ENCODE data around the gene HSFX4. TPM values are rescaled to one million over a fixed set of nuclear protein-coding genes. Genes with fewer than 3 reads are reported as not detected.
"Not testable (repeated sequence)": the region's sequence is repeated elsewhere in the genome, so short reads cannot be mapped to it uniquely, and the experiment has no call there.

The HSFX4 gene
- total and polyA plus RNA-seq, 5 donors: not detected

- Histone ChIP-seq H3K9me3 (ENCODE audit: control insufficient read depth, low read length) (no peaks in the 10 kb centered on the region), H3K27ac (ENCODE audit: low read length) (peak within 1 kb of the TSS; percentile 84), H3K4me1 (ENCODE audit: control insufficient read depth, insufficient read depth, low read length) (no peaks in the 10 kb centered on the region), H3K27me3 (ENCODE audit: control insufficient read depth, insufficient read depth) (no peaks in the 10 kb centered on the region), H3K4me3 (ENCODE audit: low read length) (peak within 1 kb of the TSS; percentile 69)
- ATAC-seq (peak; percentile 70 to 72), DNase-seq (peak; percentile 94 to 98 (median 97))
- intact Hi-C loops (cut with DNase I): no loop called here
- WGBS: 1% methylated on average over 39 of the region's 39 CpGs
Measured at GRCh38 chrX:149938427-149938880, 9.1 kb downstream of the HSFX4 start, which contains the start of gene EOLA2. Gene EOLA2 (minus strand): TSS chrX:149938491. CDS start chrX:149933874, 4,617 bp downstream.

- DNase-seq (peak; percentile 96 to 98 (median 98)), ATAC-seq (peak; percentile 30 to 38)
- no peaks in the 10 kb centered on the region for H3K27me3 ChIP-seq (ENCODE audit: control insufficient read depth, insufficient read depth)
- intact Hi-C loops (cut with DNase I): no loop called here
- H3K9me3 ChIP-seq (ENCODE audit: control insufficient read depth, low read length): no peaks in the 10 kb centered on the region
- no peak overlapping the region for H3K27ac ChIP-seq (ENCODE audit: low read length)
- peak overlapping the region; percentile 69 for H3K4me3 ChIP-seq (ENCODE audit: low read length)
- no peaks in the 10 kb centered on the region for H3K4me1 ChIP-seq (ENCODE audit: control insufficient read depth, insufficient read depth, low read length)
- 3% methylated on average over 37 of the region's 50 CpGs for WGBS
Measured at GRCh38 chrX:149938881-149939654, 9.7 kb downstream of the HSFX4 start.

DNA sequence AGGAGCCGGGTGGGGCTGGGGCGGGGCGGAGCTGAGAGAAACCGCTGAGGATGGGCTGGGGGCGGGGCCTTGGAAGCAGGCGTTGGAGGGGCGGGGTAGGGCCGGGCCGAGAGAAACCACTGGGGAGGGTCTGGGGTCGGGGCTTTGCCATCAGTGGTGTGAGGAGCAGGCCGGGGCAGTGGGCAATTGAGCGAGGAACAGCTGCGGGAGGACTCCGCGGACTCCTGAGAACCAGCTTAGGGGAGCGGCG is 10.2 kb downstream of the HSFX4 start:
- Histone ChIP-seq H3K4me3 (ENCODE audit: low read length) (peak overlapping the region; percentile 69), H3K27ac (ENCODE audit: low read length) (peak overlapping the region; percentile 100), H3K4me1 (ENCODE audit: control insufficient read depth, insufficient read depth, low read length) (no peaks in the 10 kb centered on the region), H3K9me3 (ENCODE audit: control insufficient read depth, low read length) (no peaks in the 10 kb centered on the region), H3K27me3 (ENCODE audit: control insufficient read depth, insufficient read depth) (no peaks in the 10 kb centered on the region)
- ATAC-seq (peak; percentile 64 to 67), DNase-seq (no peak)
- intact Hi-C loops (cut with DNase I): no loop called here
- under 1% methylated on average over 17 of the region's 17 CpGs for WGBS

GRCh38 chrX:149939905-149940673 is 10.7 kb downstream of the HSFX4 start:
- H3K27me3 ChIP-seq (ENCODE audit: control insufficient read depth, insufficient read depth): no peaks in the 10 kb centered on the region
- ATAC-seq: peak; percentile 79 to 83
- no peaks in the 10 kb centered on the region for H3K4me1 ChIP-seq (ENCODE audit: control insufficient read depth, insufficient read depth, low read length)
- H3K9me3 ChIP-seq (ENCODE audit: control insufficient read depth, low read length): no peaks in the 10 kb centered on the region
- peak; percentile 95 to 97 (median 97) for DNase-seq
- H3K4me3 ChIP-seq (ENCODE audit: low read length): peak overlapping the region; percentile 69
- H3K27ac ChIP-seq (ENCODE audit: low read length): peak overlapping the region; percentile 100
- WGBS: under 1% methylated on average over 27 of the region's 27 CpGs
- intact Hi-C loops (cut with DNase I): no loop called here

- H3K27ac ChIP-seq (ENCODE audit: low read length); H3K4me3 ChIP-seq (ENCODE audit: low read length); H3K27me3 ChIP-seq (ENCODE audit: control insufficient read depth, insufficient read depth); intact Hi-C loops (cut with DNase I); H3K9me3 ChIP-seq (ENCODE audit: control insufficient read depth, low read length); DNase-seq; ATAC-seq; H3K4me1 ChIP-seq (ENCODE audit: control insufficient read depth, insufficient read depth, low read length): not testable (repeated sequence)
- 8% methylated on average over 10 of the region's 11 CpGs for WGBS
Measured at GRCh38 chrX:149940674-149941024, 11.3 kb downstream of the HSFX4 start.

- 87% methylated on average over 11 of the region's 11 CpGs for WGBS
- H3K27ac ChIP-seq (ENCODE audit: low read length); DNase-seq; H3K4me1 ChIP-seq (ENCODE audit: control insufficient read depth, insufficient read depth, low read length); ATAC-seq; intact Hi-C loops (cut with DNase I); H3K4me3 ChIP-seq (ENCODE audit: low read length); H3K27me3 ChIP-seq (ENCODE audit: control insufficient read depth, insufficient read depth); H3K9me3 ChIP-seq (ENCODE audit: control insufficient read depth, low read length): not testable (repeated sequence)
Measured at GRCh38 chrX:149945087-149945670, 15.8 kb downstream of the HSFX4 start.

GRCh38 chrX:149945820-149946219 is 16.4 kb downstream of the HSFX4 start:
- H3K9me3 ChIP-seq (ENCODE audit: control insufficient read depth, low read length); H3K4me1 ChIP-seq (ENCODE audit: control insufficient read depth, insufficient read depth, low read length); DNase-seq; ATAC-seq; H3K4me3 ChIP-seq (ENCODE audit: low read length); intact Hi-C loops (cut with DNase I); H3K27ac ChIP-seq (ENCODE audit: low read length); H3K27me3 ChIP-seq (ENCODE audit: control insufficient read depth, insufficient read depth): not testable (repeated sequence)
- 95% methylated on average over 7 of the region's 9 CpGs for WGBS

DNA sequence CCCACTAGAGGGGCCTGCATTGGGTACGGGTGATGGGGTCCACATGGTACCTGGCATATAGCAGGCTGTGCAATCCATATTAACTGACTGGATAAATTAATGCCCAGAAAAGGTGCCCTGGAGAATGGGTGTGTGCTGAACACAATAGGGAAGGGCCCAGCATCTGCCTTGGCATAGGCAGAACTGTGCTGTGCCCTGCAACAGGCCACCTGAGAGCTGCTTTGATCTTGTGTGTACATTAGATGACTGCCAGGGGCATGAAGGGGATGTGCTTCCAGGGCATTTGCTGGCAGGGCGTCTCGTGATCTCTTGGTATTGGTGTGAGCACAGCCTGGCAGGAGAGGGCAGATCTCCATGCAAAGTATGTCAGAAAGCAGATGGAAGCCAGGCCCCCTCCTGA is 17.6 kb downstream of the HSFX4 start:
- DNase-seq; H3K9me3 ChIP-seq (ENCODE audit: control insufficient read depth, low read length); H3K27me3 ChIP-seq (ENCODE audit: control insufficient read depth, insufficient read depth); ATAC-seq; H3K4me3 ChIP-seq (ENCODE audit: low read length); H3K4me1 ChIP-seq (ENCODE audit: control insufficient read depth, insufficient read depth, low read length); intact Hi-C loops (cut with DNase I); H3K27ac ChIP-seq (ENCODE audit: low read length): not testable (repeated sequence)
- WGBS: no CpG with 5 or more reads among the region's 3 CpGs

- ATAC-seq (no peak), DNase-seq (no peak)
- Histone ChIP-seq H3K4me1 (ENCODE audit: control insufficient read depth, insufficient read depth, low read length) (no peaks in the 10 kb centered on the region), H3K27ac (ENCODE audit: low read length) (no peak overlapping the region), H3K27me3 (ENCODE audit: control insufficient read depth, insufficient read depth) (no peaks in the 10 kb centered on the region), H3K9me3 (ENCODE audit: control insufficient read depth, low read length) (no peaks in the 10 kb centered on the region), H3K4me3 (ENCODE audit: low read length) (no peak overlapping the region)
- WGBS: 85% methylated on average over 3 of the region's 3 CpGs
- intact Hi-C loops (cut with DNase I): no loop called here
Measured at GRCh38 chrX:149948016-149948415, 18.6 kb downstream of the HSFX4 start.

DNA sequence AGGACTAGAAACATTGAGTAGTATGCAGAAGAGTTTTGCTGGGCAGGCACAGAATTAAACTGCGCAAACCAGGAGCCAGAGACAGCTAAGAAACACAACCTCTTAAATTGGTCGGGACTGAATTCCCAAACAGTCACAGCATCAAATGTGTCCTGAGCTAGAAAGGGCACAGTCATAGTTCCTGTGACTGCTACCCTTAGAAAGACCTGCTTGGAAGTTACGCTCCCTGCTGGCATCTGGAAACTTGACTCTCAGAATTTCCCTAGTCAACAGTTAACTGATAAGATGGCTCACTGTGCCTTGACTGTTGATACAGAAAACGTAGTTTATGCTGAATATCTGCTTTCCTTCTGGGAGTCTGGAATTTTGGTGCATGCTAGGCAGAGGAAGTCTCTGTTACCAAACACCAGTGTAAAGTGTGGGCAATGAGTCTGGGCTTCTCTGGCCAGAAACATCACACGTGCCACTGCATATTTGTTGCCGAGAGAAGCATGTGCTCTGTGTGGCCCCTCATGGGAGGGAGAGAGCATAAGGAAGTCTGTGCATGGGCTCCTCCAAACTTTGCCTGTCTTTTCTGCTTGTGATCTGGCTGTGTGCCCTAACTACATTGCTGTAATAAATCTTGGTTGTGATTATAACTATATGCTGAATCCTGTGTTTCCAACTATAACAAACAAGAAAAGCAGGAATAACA is 20.5 kb downstream of the HSFX4 start:
- no peaks in the 10 kb centered on the region for H3K4me1 ChIP-seq (ENCODE audit: control insufficient read depth, insufficient read depth, low read length)
- no peaks in the 10 kb centered on the region for H3K27me3 ChIP-seq (ENCODE audit: control insufficient read depth, insufficient read depth)
- no peaks in the 10 kb centered on the region for H3K9me3 ChIP-seq (ENCODE audit: control insufficient read depth, low read length)
- no peak for DNase-seq
- no peak overlapping the region for H3K27ac ChIP-seq (ENCODE audit: low read length)
- intact Hi-C loops (cut with DNase I): loop anchor here in 1 of 4 donors (10.0 kb wide), 1 partner anchor 755 kb away; no protein-coding TSS in a partner anchor
- whole genome bisulfite sequencing: 45% methylated on average over 6 of the region's 6 CpGs
- ATAC-seq: no peak
- no peak overlapping the region for H3K4me3 ChIP-seq (ENCODE audit: low read length)

Measured in right cardiac atrium (tissue), 5 donors.